SH-SY5Y (cell line): Measurements from ENCODE around the gene PIK3R1.

Experiments used
- GATA2 ChIP-seq: IDR thresholded peaks from 2 replicates; pipeline ENCODE4 v1.6.1; 2011; ENCODE audit warnings: mild to moderate bottlenecking, low read depth, low read length
- GATA3 ChIP-seq: IDR thresholded peaks from 2 replicates; pipeline ENCODE4 v1.6.1; 2011; ENCODE audit warnings: low read depth, mild to moderate bottlenecking, low read length, moderate library complexity

PIK3R1 gene

GRCh38 chr5:68216245-68217046 lies 890 bp downstream of the PIK3R1 start:
- TF ChIP-seq GATA2: no peak

DNA sequence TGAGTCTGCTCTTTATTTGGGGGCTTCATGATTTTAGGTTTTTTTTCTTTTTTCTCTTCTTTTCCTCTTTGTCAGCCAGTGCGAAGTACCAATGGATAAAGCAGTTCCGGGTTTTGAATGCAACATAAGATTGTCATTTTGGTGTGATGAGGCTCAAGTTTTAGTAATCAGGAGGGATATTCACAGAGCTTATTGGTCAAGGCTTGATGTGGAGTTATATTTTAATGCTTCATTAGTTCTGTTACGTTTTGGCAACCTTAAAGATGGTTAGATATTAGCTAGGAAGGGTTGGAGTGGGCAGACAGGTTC lies 1.4 kb downstream of the PIK3R1 start:
- TF ChIP-seq GATA2 (no peak), GATA3 (no peak)

- TF ChIP-seq GATA3: no peak
- no peak for TF ChIP-seq GATA2
Measured at GRCh38 chr5:68217528-68217927, 2.0 kb downstream of the PIK3R1 start.

DNA sequence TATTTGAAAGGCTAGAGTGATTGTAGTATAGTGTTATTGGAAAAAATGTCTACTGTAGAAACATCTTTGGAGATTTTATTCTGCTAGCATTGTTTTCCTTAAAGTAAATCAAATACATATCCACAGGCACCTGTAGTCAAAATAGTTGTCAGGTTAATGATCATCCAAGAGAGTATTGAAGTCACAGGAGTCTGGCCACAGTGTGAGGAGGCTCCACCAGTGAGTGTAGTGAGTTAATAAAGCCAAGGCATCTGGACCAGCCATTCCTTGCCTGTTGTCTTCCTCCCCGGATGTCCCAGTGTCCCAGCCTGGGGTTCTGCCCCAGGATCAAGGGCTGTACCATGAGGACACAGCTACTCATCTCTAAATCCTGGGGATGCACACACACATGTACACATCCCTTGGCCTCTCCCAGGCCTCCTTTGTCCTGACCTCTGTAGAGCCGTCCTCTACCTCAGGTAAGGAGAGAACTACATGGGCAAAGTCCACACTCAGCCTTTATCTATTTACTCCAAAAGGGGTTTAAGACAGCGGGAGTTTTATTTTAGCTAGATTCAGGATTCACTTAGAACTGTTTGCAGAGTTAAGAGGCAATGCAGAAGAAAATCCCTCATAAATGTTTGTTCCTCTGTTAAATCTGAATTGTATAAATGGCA lies 3.7 kb downstream of the PIK3R1 start:
- no peak for TF ChIP-seq GATA3
- TF ChIP-seq GATA2: no peak

DNA sequence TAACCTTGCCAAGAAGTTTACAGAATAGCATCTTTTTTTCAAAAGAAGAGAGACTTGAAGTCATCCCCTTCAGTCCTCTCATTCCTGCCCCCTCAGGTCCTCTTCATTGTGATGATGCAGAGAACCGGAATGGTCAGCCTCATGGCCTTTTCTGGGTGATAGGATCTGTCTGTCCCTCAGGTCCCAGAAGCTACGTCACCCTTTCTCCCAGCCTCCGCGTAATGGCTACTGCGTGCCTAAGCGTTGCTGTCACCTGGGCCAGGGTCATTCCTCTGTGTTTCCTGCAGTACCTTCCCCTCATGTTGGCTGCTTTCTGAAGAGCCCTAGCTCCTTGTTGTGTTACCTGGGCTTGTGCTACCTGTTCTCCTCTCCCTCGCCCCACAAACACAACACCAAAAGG lies 4.7 kb downstream of the PIK3R1 start:
- TF ChIP-seq GATA3 (no peak), GATA2 (no peak)

DNA sequence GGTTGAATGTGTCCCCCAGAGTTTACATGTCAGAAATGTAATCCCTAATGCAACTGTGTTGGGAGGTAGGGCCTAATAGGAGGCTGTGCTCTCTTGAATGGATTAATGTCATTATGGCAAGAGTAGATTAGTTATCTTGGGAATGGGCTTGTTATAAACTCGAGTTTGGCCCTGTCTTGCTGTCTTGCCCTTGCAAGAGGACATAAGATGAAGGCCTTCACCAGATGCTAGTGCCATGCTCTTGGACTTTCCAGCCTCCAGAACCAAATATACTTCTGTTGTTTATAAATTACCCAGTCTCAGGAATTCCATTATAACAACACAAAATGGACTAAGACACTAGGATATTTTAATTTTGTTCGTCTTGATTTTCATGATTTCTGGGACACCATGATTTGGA lies 5.4 kb downstream of the PIK3R1 start:
- TF ChIP-seq GATA2: no peak
- no peak for TF ChIP-seq GATA3

DNA sequence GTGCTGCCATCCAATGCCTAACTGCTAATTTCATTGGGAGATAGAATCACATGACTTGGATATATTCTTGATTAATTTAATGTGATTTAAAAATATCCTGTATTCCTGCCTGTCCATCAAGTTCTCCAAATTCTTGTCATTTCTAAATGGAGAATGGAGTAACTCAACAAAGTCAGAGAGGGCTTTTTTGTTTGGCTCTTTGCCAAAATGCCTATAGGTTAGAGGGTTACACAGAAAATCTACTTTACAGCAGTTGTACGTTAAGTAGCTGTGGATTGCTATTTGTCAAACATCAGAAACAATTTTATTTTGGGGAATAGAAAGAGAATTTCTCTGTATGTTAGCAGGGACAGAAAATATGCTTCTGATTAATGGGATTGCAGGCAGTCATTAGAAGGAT lies 5.9 kb downstream of the PIK3R1 start:
- TF ChIP-seq GATA3 (no peak), GATA2 (no peak)

GRCh38 chr5:68222310-68222709 lies 6.8 kb downstream of the PIK3R1 start:
- no peak for TF ChIP-seq GATA3
- no peak for TF ChIP-seq GATA2

GRCh38 chr5:68222824-68223354 lies 7.3 kb downstream of the PIK3R1 start:
- TF ChIP-seq GATA3 (no peak), GATA2 (no peak)

DNA sequence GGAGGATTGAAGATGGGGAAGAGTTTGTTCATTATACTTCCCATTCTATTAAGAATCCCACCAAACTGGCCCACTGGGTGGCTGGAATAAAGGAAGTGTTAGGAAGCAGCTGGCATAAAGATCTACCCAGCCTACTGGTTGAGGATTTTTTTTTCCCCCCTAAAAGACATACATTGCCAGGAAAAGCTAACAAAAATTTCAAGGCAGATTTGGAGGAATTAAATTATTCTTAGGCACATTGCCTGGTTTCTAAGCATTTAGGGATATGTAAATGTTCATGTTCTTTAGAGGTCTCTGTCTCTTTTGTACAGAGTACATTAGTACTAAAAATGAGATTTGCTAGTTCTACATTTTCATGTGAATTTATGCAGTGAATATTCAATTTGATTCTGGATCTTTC lies 8.3 kb downstream of the PIK3R1 start:
- no peak for TF ChIP-seq GATA3
- no peak for TF ChIP-seq GATA2

DNA sequence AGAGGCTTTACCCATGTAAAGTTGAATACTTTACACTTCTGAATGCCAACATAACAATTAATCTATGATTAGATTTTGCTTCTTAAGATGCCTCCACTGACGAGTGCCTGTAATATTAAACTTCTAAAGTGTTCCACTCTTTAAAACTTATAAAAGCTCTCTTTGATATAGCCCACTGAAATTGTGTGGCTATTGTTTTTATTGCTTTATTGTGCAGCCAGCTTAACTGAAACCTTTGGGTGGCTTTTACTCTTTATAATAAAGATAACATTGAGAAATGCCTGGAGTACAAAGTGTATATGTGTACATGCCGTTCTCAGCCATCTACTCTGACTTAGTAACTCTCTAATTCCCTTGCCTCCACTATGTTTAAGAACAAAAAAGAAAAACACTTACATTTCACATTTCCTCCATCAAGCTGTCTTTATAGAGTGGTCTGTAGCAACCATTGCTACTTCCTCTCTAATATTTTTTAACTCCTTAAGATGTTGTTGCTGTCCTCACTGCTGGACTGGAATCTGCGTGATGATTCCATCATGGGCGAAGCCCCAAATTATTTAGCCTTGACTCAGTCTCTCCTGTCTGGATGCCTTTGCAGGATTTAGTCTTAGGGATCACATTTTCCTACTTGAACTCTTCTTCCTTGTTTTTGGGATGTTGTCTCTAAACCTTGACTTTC lies 9.1 kb downstream of the PIK3R1 start:
- TF ChIP-seq GATA3 (no peak), GATA2 (no peak)

- no peak for TF ChIP-seq GATA3
- no peak for TF ChIP-seq GATA2
Measured at GRCh38 chr5:68225188-68225910, 9.8 kb downstream of the PIK3R1 start.

DNA sequence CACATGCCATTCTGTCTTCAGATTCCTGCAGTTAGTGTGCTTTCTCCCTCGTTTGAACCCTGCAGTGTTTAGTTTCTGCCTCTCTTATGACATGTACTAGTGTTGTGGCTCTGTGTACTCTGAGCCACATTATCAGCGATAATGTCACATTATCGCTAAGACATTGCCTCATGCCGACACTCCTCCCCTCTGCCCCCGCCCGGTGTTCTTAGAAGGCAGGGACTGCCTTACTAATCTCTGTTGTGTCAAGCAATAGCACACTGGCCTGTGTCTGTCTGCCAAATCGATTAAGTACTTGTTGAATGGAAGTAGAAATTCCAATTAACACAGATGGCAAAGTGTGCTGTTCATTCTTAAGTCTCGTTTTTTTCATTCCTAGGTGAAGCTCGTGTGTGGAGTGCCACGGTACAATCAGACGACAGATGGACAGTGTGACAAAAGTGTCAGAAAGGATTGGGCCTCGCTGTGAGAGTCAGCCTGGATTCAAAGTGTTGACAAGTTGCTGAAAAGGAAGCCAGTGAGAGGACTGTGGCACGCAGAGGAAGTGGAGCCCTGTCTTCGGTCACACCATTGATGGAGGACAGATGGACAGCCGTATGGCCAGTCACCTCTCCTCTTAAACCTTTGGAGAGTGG lies 10.5 kb downstream of the PIK3R1 start:
- TF ChIP-seq GATA3 (no peak), GATA2 (no peak)
